HepG2 (cell line): ENCODE measurements around the gene GRB2. TPM values are rescaled to one million over a fixed set of nuclear protein-coding genes. Genes with fewer than 3 reads are reported as not detected.

ENCODE experiments used
- ATAC-seq: fragments of 200-7000 bp; cut with Tn5 transposase; 3 replicates; pipeline ENCODE4 v1.9.1; 2020; ENCODE audit warnings: mild to moderate bottlenecking, moderate library complexity
- BruUV-seq: library from RNA; stranded (reverse); fragments of 400-500 nt; replicated peaks from 2 replicates; lab custom pipeline; 2021; lab: Mats Ljungman, UMichigan
- CTCF ChIA-PET: fragments of 300-600 bp; formaldehyde crosslinking; extraction: SDS; loops from one replicate; lab custom pipeline; 2021; ENCODE audit warnings: low total read pairs, inconsistent platforms, low intra/inter-chr PET ratio; lab: Yijun Ruan, JAX
- POLR2A ChIA-PET: fragments of 350-600 bp; sonication (Branson Sonifier 250); formaldehyde crosslinking; loops from one replicate; lab custom pipeline; 2020; ENCODE audit warnings: antibody characterized with exemption, inconsistent platforms; lab: Yijun Ruan, JAX
- DNase-seq: peaks from one replicate; pipeline ENCODE4 v3.0.0-alpha.2; 2015; ENCODE audit warnings: low spot score
- FAIRE-seq: peaks from 3 replicates; lab custom pipeline; 2011; peaks lifted over from hg19 to GRCh38; lab: Jason Lieb, UNC
- H2AFZ ChIP-seq: one replicate; pipeline ENCODE4 v1.6.1; 2011; ENCODE audit warnings: low read length, inconsistent platforms
- H3K27ac ChIP-seq: fragments of 300-600 bp; 3 replicates; pipeline ENCODE4 v1.8.0; 2011; ENCODE audit warnings: mixed run types, mild to moderate bottlenecking, mixed read lengths, low read length, inconsistent platforms; ENCODE audit not compliant: insufficient read depth; ENCODE audit errors: extremely low read length
- H3K27me3 ChIP-seq, 2 experiments: fragments of 200-600 bp in 1 of 2; 2 replicates in 1 of 2; 3 replicates in 1 of 2; pipeline versions ENCODE4 v1.6.0 to v1.8.0; 2011; ENCODE audit warnings: low read length in 2 of 2, mild to moderate bottlenecking in 2 of 2, moderate library complexity in 2 of 2, inconsistent platforms in 1 of 2; ENCODE audit not compliant: insufficient read depth in 2 of 2, control insufficient read depth in 1 of 2
- H3K36me3 ChIP-seq, 2 experiments: fragments of 200-600 bp in 1 of 2; replicated peaks in 1 of 2; 2 replicates in 1 of 2; 3 replicates in 1 of 2; pipeline versions ENCODE4 v1.5.1 to v1.8.0; 2011; ENCODE audit warnings: low read length in 2 of 2, inconsistent platforms in 1 of 2; ENCODE audit not compliant: insufficient read depth in 2 of 2, control insufficient read depth in 1 of 2
- H3K4me1 ChIP-seq: 2 replicates; pipeline ENCODE4 v1.5.1; 2012; ENCODE audit warnings: low read length, inconsistent platforms; ENCODE audit not compliant: insufficient read depth
- H3K4me2 ChIP-seq: 2 replicates; pipeline ENCODE4 v1.6.0; 2011; ENCODE audit warnings: low read depth, low read length, inconsistent platforms
- H3K4me3 ChIP-seq, 3 experiments: fragments of 200-600 bp in 1 of 3; sonication (generic), shearing (Covaris generic) in 1 of 3; replicated peaks in 1 of 3; 2 replicates each; pipeline ENCODE4 v1.5.1; 2011 to 2016; ENCODE audit warnings: low read length in 3 of 3, inconsistent platforms in 2 of 3, low read depth in 2 of 3, mild to moderate bottlenecking in 2 of 3, control low read depth in 1 of 3, mixed read lengths in 1 of 3; ENCODE audit not compliant: insufficient read depth in 1 of 3
- H3K79me2 ChIP-seq: one replicate; pipeline ENCODE4 v1.6.1; 2011; ENCODE audit warnings: low read length, inconsistent platforms; ENCODE audit not compliant: insufficient read depth
- H3K9ac ChIP-seq: 2 replicates; pipeline ENCODE4 v1.6.0; 2011; ENCODE audit warnings: mild to moderate bottlenecking, low read depth, low read length, inconsistent platforms; ENCODE audit not compliant: insufficient read depth
- H3K9me3 ChIP-seq: 2 replicates; pipeline ENCODE4 v1.5.1; 2012; ENCODE audit warnings: mild to moderate bottlenecking, low read length
- H4K20me1 ChIP-seq: 2 replicates; pipeline ENCODE4 v1.6.0; 2011; ENCODE audit warnings: inconsistent platforms, mild to moderate bottlenecking, low read length, moderate library complexity; ENCODE audit not compliant: insufficient read depth
- HOXA3 ChIP-seq: sonication (generic); formaldehyde crosslinking; IDR thresholded peaks from 2 replicates; pipeline ENCODE4 v1.5.0; 2020; ENCODE audit warnings: missing genetic modification reagents
- KAT8 ChIP-seq: IDR thresholded peaks from 2 replicates; pipeline ENCODE4 v1.6.1; 2016; ENCODE audit warnings: missing genetic modification reagents, missing compliant biosample characterization
- KDM1A ChIP-seq: IDR thresholded peaks from 2 replicates; pipeline ENCODE4 v1.6.1; 2016; ENCODE audit warnings: missing compliant biosample characterization
- KDM3A ChIP-seq: IDR thresholded peaks from 2 replicates; pipeline ENCODE4 v1.6.1; 2018; ENCODE audit warnings: low read depth, missing compliant biosample characterization
- SMYD3 ChIP-seq: sonication (generic); formaldehyde crosslinking; IDR thresholded peaks from 2 replicates; pipeline ENCODE4 v1.8.1; 2023; ENCODE audit warnings: mild to moderate bottlenecking, missing genetic modification reagents
- STAT6 ChIP-seq: sonication (generic); formaldehyde crosslinking; IDR thresholded peaks from 2 replicates; pipeline ENCODE4 v1.4.0; 2020; ENCODE audit warnings: missing genetic modification reagents, mild to moderate bottlenecking, borderline replicate concordance
- TRAFD1 ChIP-seq: sonication (generic); formaldehyde crosslinking; IDR thresholded peaks from 2 replicates; pipeline ENCODE4 v1.5.1; 2020; ENCODE audit warnings: missing genetic modification reagents, mild to moderate bottlenecking, borderline replicate concordance
- XBP1 ChIP-seq: sonication (generic); formaldehyde crosslinking; IDR thresholded peaks from 2 replicates; pipeline ENCODE4 v1.5.0; 2020; ENCODE audit warnings: missing genetic modification reagents
- ZFP91 ChIP-seq: sonication (generic); formaldehyde crosslinking; IDR thresholded peaks from 2 replicates; pipeline ENCODE4 v1.9.0; 2022; ENCODE audit warnings: missing genetic modification reagents, mild to moderate bottlenecking, borderline replicate concordance
- ZFX ChIP-seq: sonication (generic); formaldehyde crosslinking; IDR thresholded peaks from 2 replicates; pipeline ENCODE4 v1.4.0; 2020; ENCODE audit warnings: mild to moderate bottlenecking, low read depth, missing genetic modification reagents, moderate library complexity
- ZNF235 ChIP-seq: sonication (generic); formaldehyde crosslinking; IDR thresholded peaks from 2 replicates; pipeline ENCODE4 v1.8.1; 2023; ENCODE audit warnings: mild to moderate bottlenecking, missing genetic modification reagents, borderline replicate concordance
- ZNF326 ChIP-seq: sonication (generic); formaldehyde crosslinking; IDR thresholded peaks from 2 replicates; pipeline ENCODE4 v1.4.0; 2020; ENCODE audit warnings: missing genetic modification reagents, borderline replicate concordance
- ZSCAN21 ChIP-seq: sonication (generic); formaldehyde crosslinking; IDR thresholded peaks from 2 replicates; pipeline ENCODE4 v1.8.0; 2022; ENCODE audit warnings: mild to moderate bottlenecking, missing genetic modification reagents, moderate library complexity, borderline replicate concordance
- WGBS: methylation state at CpG from one replicate; pipeline ENCODE4 v1.1.6; 2017; ENCODE audit warnings: low lambda C conversion rate; 5-methylcytosine and 5-hydroxymethylcytosine counted together
- in situ Hi-C: cut with HindIII; loops from 2 replicates; pipeline ENCODE4 v1.10.0; 2017; ENCODE audit warnings: low pct_unique_long_range_greater_than_20kb; ENCODE audit not compliant: extremely low pct_ligation_motif_present
- intact Hi-C: fragments of 100-400 bp; cut with micrococcal nuclease; formaldehyde crosslinking; loops from one replicate; pipeline ENCODE4 v1.10.0; 2022; ENCODE audit not compliant: unreplicated experiment
- polyA plus RNA-seq, 8 experiments: library from polyadenylated mRNA; depleted of rRNA in 3 of 8; stranded (reverse) in 7 of 8; unstranded in 1 of 8; fragments of >200 nt; fragmentation: Illumina TruSeq in 4 of 8; extraction: Trizol in 4 of 8; gene quantifications; 2 replicates each; pipeline versions ENCODE4 v1.2.1 to v1.2.3, GENCODE V29; 2011 to 2016; ENCODE audit warnings: low read depth in 4 of 8, missing spikeins in 1 of 8, mixed read lengths in 1 of 8; ENCODE audit not compliant: insufficient read depth in 1 of 8
- total RNA-seq, 5 experiments: library from RNA; depleted of rRNA; stranded (reverse); fragments of >200 nt; fragmentation: Illumina TruSeq; extraction: Trizol; gene quantifications; 2 replicates each; pipeline ENCODE4 v1.2.3, GENCODE V29; 2016; ENCODE audit warnings: low read depth in 1 of 5

The GRB2 gene
- total and polyA plus RNA-seq, 2 of the 13 experiments (the other 11 are each of a cell fraction or from before 2014, with no cell fraction given): 84.6 to 92.3 TPM

GRCh38 chr17:75318211-75318610, 87.3 kb downstream of the GRB2 start:
- no peak for ATAC-seq
- H3K4me1 ChIP-seq: peaks cover 16% of the 10 kb centered on the region
- 95% methylated on average over 10 of the region's 10 CpGs for WGBS
- ChIA-PET CTCF (no interaction called here), POLR2A (interaction anchor here (2.6 kb wide), 1 partner anchor 10 kb away, joined by 14 read pairs; no protein-coding TSS in a partner anchor)
- no peak for TF ChIP-seq ZNF235 (CRISPR knock-in tag)
- no peak for TF ChIP-seq ZSCAN21 (CRISPR knock-in tag)
- TF ChIP-seq SMYD3 (CRISPR knock-in tag): no peak
- no peak for TF ChIP-seq KDM3A (CRISPR knock-in tag)
- no peak for TF ChIP-seq KAT8 (CRISPR knock-in tag)
- no peak for TF ChIP-seq KDM1A
- no peak for TF ChIP-seq HOXA3 (CRISPR knock-in tag)
- TF ChIP-seq TRAFD1 (CRISPR knock-in tag): no peak
- no peak for TF ChIP-seq ZNF326 (CRISPR knock-in tag)
- no peak for TF ChIP-seq STAT6 (CRISPR knock-in tag)
- TF ChIP-seq ZFP91: no peak
- TF ChIP-seq ZFX: no peak
- TF ChIP-seq XBP1 (CRISPR knock-in tag): no peak
- peaks cover 21 to 42% of the 10 kb centered on the region in 2 experiments for H3K36me3 ChIP-seq
- H3K4me3 ChIP-seq: no peak overlapping the region
- FAIRE-seq: no peak
- intact Hi-C loops: no loop called here
- no peak overlapping the region for H3K4me2 ChIP-seq
- no peaks in the 10 kb centered on the region for H4K20me1 ChIP-seq
- H3K27me3 ChIP-seq: no peaks in the 10 kb centered on the region
- H3K79me2 ChIP-seq: no peaks in the 10 kb centered on the region
- H3K9ac ChIP-seq: no peak overlapping the region
- H3K27ac ChIP-seq: no peak overlapping the region
- no TSS peak for BruUV-seq
- no peak for DNase-seq
- in situ Hi-C loops: loop anchor here (5.0 kb wide), 1 partner anchor 94 kb away; no protein-coding TSS in a partner anchor
- H3K9me3 ChIP-seq: no peaks in the 10 kb centered on the region
- H2AFZ ChIP-seq: no peak overlapping the region
